Stimulated activated CD4-positive, alpha-beta T cell treated with anti-CD3 and anti-CD28 coated beads, Interleukin-12 subunit alpha, Interleukin-12 subunit beta, amount 100 ng/mL, for 48 hours (primary cell): ENCODE measurements around the gene OVAAL.

Experiments used
- DNase-seq, 3 donors: peaks; one replicate each; pipeline ENCODE4 v3.0.0-alpha.2; 2020; ENCODE audit warnings: low read depth in 2 of 3, low spot score in 1 of 3

The OVAAL gene

GRCh38 chr1:180603223-180603849, 44.6 kb downstream of the OVAAL start:
- DNase-seq, result no peak

DNA sequence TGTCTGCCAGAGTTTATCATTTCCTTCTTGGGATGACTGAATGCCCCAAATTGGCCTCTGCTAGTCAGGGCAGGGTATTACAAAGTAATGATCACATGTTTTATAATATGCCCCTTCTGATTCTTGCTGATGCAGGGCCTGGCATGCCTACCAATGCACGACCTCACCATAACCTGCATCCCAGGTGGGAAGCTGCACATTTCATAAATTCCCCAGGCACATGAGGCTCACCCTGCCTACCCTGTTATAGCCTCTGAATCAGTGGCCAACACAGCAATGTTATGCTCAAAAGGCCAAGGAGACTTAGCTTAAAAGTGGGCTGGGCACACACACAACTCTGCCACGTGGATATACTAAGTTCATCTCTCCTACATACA, 45.1 kb downstream of the OVAAL start:
- DNase-seq, result no peak

GRCh38 chr1:180606155-180606554, 47.4 kb downstream of the OVAAL start:
- DNase-seq, result no peak

GRCh38 chr1:180609643-180610555, 51.1 kb downstream of the OVAAL start:
- no peak for DNase-seq

DNA sequence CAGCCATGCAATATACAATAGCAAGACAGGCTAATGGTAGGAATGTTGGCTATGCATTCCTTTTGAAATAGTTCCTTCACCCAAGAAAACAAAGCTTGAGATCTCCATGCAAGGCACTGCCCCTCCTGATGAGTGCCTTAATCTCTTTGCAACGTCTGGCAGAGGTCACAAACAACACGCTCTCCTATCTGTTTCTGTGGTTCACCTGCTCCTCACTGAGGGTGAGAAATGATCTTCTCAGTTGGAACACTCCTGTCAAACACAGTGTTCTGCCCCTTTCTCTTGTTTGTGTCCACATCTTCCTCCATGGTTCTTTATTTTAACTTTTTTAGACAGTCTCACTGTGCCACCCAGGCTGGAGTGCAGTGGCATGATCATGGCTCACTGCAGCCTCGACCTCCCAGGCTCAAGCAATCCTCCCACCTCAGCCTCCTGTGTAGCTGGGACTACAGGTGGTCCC, 51.8 kb downstream of the OVAAL start:
- no peak for DNase-seq

DNA sequence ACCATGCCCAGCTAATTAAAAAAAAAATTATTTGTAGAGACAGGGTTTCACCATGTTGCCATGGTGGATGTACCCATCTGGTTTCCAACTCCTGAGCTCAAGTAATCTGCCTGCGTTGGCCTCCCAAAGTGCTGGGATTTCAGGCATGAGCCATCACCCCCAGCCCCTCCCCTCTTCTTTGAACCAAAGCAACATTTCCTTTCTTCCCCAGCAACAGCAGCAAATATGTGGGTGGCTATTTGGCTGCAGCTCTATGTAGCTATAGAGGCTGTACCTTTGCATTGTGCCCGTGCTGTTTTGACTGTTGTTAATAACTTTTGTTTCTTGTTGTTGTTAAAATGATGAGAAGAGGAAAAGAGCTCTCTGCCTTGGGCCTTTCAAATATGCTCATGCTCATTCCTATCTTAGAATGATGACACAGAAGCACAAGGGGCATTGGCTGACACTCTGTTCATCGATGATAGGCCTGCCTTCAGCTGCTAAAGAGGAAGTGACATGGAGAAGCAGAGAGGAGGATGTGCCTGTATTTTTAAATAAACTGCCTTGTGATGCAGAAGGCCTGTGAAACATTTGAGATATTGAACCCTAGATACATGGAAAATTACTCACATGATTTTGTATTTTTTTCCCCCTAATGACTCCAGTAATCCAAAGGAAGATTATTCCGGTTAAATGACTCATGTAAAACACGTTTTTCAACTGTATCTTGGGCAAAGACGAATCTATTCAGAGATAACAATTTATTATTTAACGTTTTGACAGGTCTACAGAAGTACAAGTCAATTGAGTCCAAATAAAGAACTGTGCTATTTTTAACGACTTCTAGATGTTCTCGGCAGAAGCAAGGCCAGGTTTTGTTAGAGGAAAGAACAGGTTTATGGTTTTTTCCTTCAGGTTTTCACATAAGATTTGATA, 52.5 kb downstream of the OVAAL start:
- DNase-seq, result peak in 1 of 3 donors; percentile 9

GRCh38 chr1:180612632-180613031, 53.9 kb downstream of the OVAAL start:
- no peak for DNase-seq

DNA sequence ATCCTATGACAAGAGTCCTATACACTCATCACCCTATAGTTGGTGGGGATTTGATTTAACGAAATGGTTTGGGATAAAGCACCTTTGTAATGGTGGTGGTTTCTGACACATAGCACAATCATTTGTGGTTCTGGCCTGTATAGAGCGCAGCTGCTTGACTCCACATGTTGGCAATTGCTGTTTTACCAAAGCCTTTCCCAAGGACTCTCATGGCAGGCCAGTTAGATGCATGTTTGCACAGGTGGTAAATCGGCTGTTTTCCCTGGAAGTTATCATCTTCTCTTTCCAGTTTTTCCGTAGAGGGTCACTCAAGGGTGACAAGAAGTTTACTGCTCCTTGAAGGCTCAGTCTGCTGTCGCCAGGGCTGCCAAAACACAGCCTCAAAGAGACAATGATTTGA, 56.0 kb downstream of the OVAAL start:
- no peak for DNase-seq

DNA sequence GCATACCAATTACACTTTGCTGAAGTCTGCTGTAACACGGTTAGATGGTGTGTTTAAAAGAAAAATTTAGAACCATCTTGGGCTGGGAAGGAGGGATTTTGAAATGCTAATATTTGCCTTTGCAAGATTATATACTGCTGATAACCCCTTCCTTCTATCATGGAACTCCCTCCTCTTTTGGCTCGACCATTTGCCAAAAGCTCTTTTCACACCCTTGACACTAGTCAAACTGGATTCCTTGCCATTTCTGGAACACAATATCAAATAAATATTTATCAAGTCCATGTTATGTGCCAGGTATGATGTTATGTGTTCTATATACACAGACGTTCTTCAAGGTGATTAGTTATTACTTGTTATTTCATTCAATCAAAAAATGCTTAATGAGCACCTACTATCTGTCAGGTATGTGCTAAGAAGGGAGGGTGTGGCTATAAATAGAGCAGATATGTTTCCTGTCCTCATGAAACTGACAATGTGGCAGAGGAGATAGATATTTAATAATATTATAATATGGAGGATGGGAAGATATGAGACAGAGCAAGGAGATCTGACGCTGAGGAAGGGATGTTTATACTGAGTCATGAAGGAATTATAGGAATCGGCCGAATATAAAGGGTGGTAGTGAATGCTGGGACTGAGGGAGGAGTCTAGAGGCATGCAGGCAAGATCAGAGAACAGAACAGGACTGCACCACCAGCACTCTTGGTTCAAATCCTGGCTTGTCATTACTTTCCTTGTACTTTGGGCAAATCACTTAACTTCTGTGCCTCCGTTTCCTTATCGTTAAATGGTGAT, 56.9 kb downstream of the OVAAL start:
- DNase-seq, result no peak
